IMR-90 (cell line): ENCODE data around the gene PTPRG. TPM values are rescaled to one million over a fixed set of nuclear protein-coding genes. Genes with fewer than 3 reads are reported as not detected.

Source experiments
- ATAC-seq: fragments of 200-7000 bp; cut with Tn5 transposase; 2 replicates; pipeline ENCODE4 v1.9.1; 2020; ENCODE audit warnings: low read depth, mild to moderate bottlenecking, moderate library complexity
- BruUV-seq: library from RNA; stranded (reverse); fragments of 400-500 nt; replicated peaks from 2 replicates; lab custom pipeline; 2021; lab: Mats Ljungman, UMichigan
- CTCF ChIA-PET: fragments of 300-600 bp; formaldehyde crosslinking; extraction: SDS; loops from one replicate; lab custom pipeline; 2021; ENCODE audit warnings: antibody characterized with exemption; lab: Yijun Ruan, JAX
- POLR2A ChIA-PET: fragments of 300-600 bp; sonication (Branson Sonifier 250); formaldehyde crosslinking; loops from one replicate; lab custom pipeline; 2022; ENCODE audit warnings: antibody characterized with exemption; ENCODE audit not compliant: unreplicated experiment; lab: Charles Lee
- DNase-seq: peaks from one replicate; pipeline ENCODE4 v3.0.0; 2013
- H2AFZ ChIP-seq: replicated peaks from 2 replicates; pipeline ENCODE3; 2013; ENCODE audit warnings: low read length, mild to moderate bottlenecking; ENCODE audit not compliant: poor library complexity
- H2AK5ac ChIP-seq: 2 replicates; pipeline ENCODE4 v1.6.1; 2013; ENCODE audit warnings: low read depth, low read length, inconsistent platforms
- H2AK9ac ChIP-seq: replicated peaks from 2 replicates; pipeline ENCODE3; 2013; ENCODE audit warnings: mild to moderate bottlenecking, low read depth, low read length, moderate library complexity; ENCODE audit not compliant: poor library complexity
- H2BK120ac ChIP-seq: 2 replicates; pipeline ENCODE4 v1.6.1; 2013; ENCODE audit warnings: low read depth, low read length, inconsistent platforms
- H2BK15ac ChIP-seq: 3 replicates; pipeline ENCODE4 v1.6.1; 2013; ENCODE audit warnings: low read depth, low read length, inconsistent platforms
- H2BK20ac ChIP-seq: 2 replicates; pipeline ENCODE4 v1.6.1; 2013; ENCODE audit warnings: low read depth, mild to moderate bottlenecking, inconsistent platforms, low read length, moderate library complexity
- H2BK5ac ChIP-seq: 2 replicates; pipeline ENCODE4 v1.6.1; 2013; ENCODE audit warnings: mild to moderate bottlenecking, low read depth, low read length, inconsistent platforms; ENCODE audit not compliant: poor library complexity, severe bottlenecking
- H3K14ac ChIP-seq: replicated peaks from 2 replicates; pipeline ENCODE4 v1.6.1; 2013; ENCODE audit warnings: low read depth, low read length, inconsistent platforms
- H3K18ac ChIP-seq: 2 replicates; pipeline ENCODE4 v1.6.1; 2013; ENCODE audit warnings: low read depth, low read length, control low read depth
- H3K23ac ChIP-seq: 2 replicates; pipeline ENCODE4 v1.6.1; 2013; ENCODE audit warnings: low read depth, low read length, inconsistent platforms
- H3K27ac ChIP-seq: 2 replicates; pipeline ENCODE4 v1.5.1; 2013; ENCODE audit warnings: mild to moderate bottlenecking, control low read depth, low read length; ENCODE audit not compliant: insufficient read depth
- H3K27me3 ChIP-seq: 2 replicates; pipeline ENCODE4 v1.6.1; 2013; ENCODE audit warnings: low read length; ENCODE audit not compliant: control insufficient read depth, insufficient read depth
- H3K36me3 ChIP-seq: 2 replicates; pipeline ENCODE4 v1.6.1; 2013; ENCODE audit warnings: low read length, mixed read lengths; ENCODE audit not compliant: control insufficient read depth, insufficient read depth
- H3K4ac ChIP-seq: 2 replicates; pipeline ENCODE4 v1.6.1; 2013; ENCODE audit warnings: low read depth, low read length, inconsistent platforms
- H3K4me1 ChIP-seq: 2 replicates; pipeline ENCODE4 v1.6.1; 2013; ENCODE audit warnings: low read length, mixed read lengths; ENCODE audit not compliant: control insufficient read depth, insufficient read depth
- H3K4me2 ChIP-seq: 2 replicates; pipeline ENCODE4 v1.6.1; 2013; ENCODE audit warnings: low read depth, mild to moderate bottlenecking, control low read depth, low read length, moderate library complexity
- H3K4me3 ChIP-seq: 2 replicates; pipeline ENCODE4 v1.5.1; 2013; ENCODE audit warnings: low read depth, mild to moderate bottlenecking, control low read depth, low read length, moderate library complexity; ENCODE audit not compliant: insufficient read depth
- H3K56ac ChIP-seq: 2 replicates; pipeline ENCODE4 v1.6.1; 2013; ENCODE audit warnings: low read length, inconsistent platforms; ENCODE audit not compliant: insufficient read depth; ENCODE audit errors: extremely low read depth
- H3K79me1 ChIP-seq, 2 experiments: 2 replicates each; pipeline ENCODE4 v1.6.1; 2013; ENCODE audit warnings: low read length in 2 of 2, inconsistent platforms in 1 of 2, low read depth in 1 of 2
- H3K9ac ChIP-seq: 2 replicates; pipeline ENCODE4 v1.6.1; 2013; ENCODE audit warnings: low read depth, low read length, control low read depth
- H3K9me1 ChIP-seq: 2 replicates; pipeline ENCODE4 v1.6.1; 2013; ENCODE audit warnings: low read length, inconsistent platforms; ENCODE audit not compliant: insufficient read depth
- H3K9me3 ChIP-seq: 2 replicates; pipeline ENCODE4 v1.6.1; 2013; ENCODE audit warnings: low read length; ENCODE audit not compliant: control insufficient read depth, insufficient read depth
- H4K20me1 ChIP-seq: 2 replicates; pipeline ENCODE4 v1.6.1; 2013; ENCODE audit warnings: low read length, inconsistent platforms; ENCODE audit not compliant: insufficient read depth
- H4K5ac ChIP-seq: 2 replicates; pipeline ENCODE4 v1.6.1; 2013; ENCODE audit warnings: mild to moderate bottlenecking, low read depth, low read length, control low read depth
- H4K8ac ChIP-seq, 2 experiments: 2 replicates each; pipeline ENCODE4 v1.6.1; 2013; ENCODE audit warnings: low read depth in 2 of 2, low read length in 2 of 2, control low read depth in 1 of 2, inconsistent platforms in 1 of 2
- H4K91ac ChIP-seq: 2 replicates; pipeline ENCODE4 v1.6.1; 2013; ENCODE audit warnings: low read depth, low read length, inconsistent platforms; ENCODE audit not compliant: insufficient read depth
- BHLHE40 ChIP-seq: fragments of 150-350 bp; IDR thresholded peaks from 2 replicates; pipeline ENCODE4 v1.6.1; 2016; ENCODE audit warnings: mild to moderate bottlenecking, low read depth, low read length
- CEBPB ChIP-seq: IDR thresholded peaks from 2 replicates; pipeline ENCODE4 v1.6.1; 2012; ENCODE audit warnings: low read depth, low read length, improper control_type of control experiment
- CTCF ChIP-seq: conservative IDR thresholded peaks from 2 replicates; pipeline ENCODE4 v1.5.1; 2012; ENCODE audit warnings: mild to moderate bottlenecking, low read depth, low read length, improper control_type of control experiment
- ELK1 ChIP-seq: fragments of 150-350 bp; IDR thresholded peaks from 2 replicates; pipeline ENCODE4 v1.6.1; 2016; ENCODE audit warnings: low read depth, mild to moderate bottlenecking, low read length, moderate library complexity, borderline replicate concordance
- FOS ChIP-seq: fragments of 150-350 bp; IDR thresholded peaks from 2 replicates; pipeline ENCODE4 v1.6.1; 2016; ENCODE audit warnings: low read depth, low read length
- MAFK ChIP-seq: IDR thresholded peaks from 2 replicates; pipeline ENCODE4 v1.6.1; 2012; ENCODE audit warnings: low read depth, low read length, improper control_type of control experiment
- MAZ ChIP-seq: IDR thresholded peaks from 2 replicates; pipeline ENCODE4 v1.6.1; 2012; ENCODE audit warnings: low read depth, mild to moderate bottlenecking, low read length, improper control_type of control experiment, moderate library complexity, borderline replicate concordance
- MXI1 ChIP-seq: IDR thresholded peaks from 2 replicates; pipeline ENCODE4 v1.6.1; 2012; ENCODE audit warnings: low read depth, mild to moderate bottlenecking, low read length, moderate library complexity, borderline replicate concordance
- NFE2L2 ChIP-seq: fragments of 150-350 bp; IDR thresholded peaks from 2 replicates; pipeline ENCODE4 v1.6.1; 2016; ENCODE audit warnings: low read depth, mild to moderate bottlenecking, low read length
- POLR2A ChIP-seq: IDR thresholded peaks from 2 replicates; pipeline ENCODE4 v1.6.1; 2012; ENCODE audit warnings: mild to moderate bottlenecking, low read depth, low read length
- RAD21 ChIP-seq: IDR thresholded peaks from 2 replicates; pipeline ENCODE4 v1.6.1; 2012; ENCODE audit warnings: low read length, improper control_type of control experiment
- RFX5 ChIP-seq: IDR thresholded peaks from 2 replicates; pipeline ENCODE4 v1.8.0; 2012; ENCODE audit warnings: low read depth, mild to moderate bottlenecking, low read length, moderate library complexity
- SMC3 ChIP-seq: fragments of 150-350 bp; IDR thresholded peaks from 2 replicates; pipeline ENCODE4 v1.6.1; 2016; ENCODE audit warnings: low read depth, mild to moderate bottlenecking, antibody characterized with exemption, low read length, moderate library complexity
- WGBS, 2 experiments: methylation state at CpG; one replicate each; pipeline versions ENCODE4 v1.1.5 to v1.1.7; 2013; ENCODE audit warnings: missing lambda C conversion rate in 2 of 2; ENCODE audit not compliant: insufficient read length in 1 of 2; ENCODE audit errors: extremely low coverage in 2 of 2; 5-methylcytosine and 5-hydroxymethylcytosine counted together
- dilution Hi-C: fragments of 300-500 bp; cut with HindIII; formaldehyde crosslinking; loops from one replicate; pipeline ENCODE4 v1.14.3; 2018; ENCODE audit warnings: low sequenced_read_pairs; ENCODE audit not compliant: unreplicated experiment
- in situ Hi-C: fragments of 300-500 bp; cut with MboI; formaldehyde crosslinking; loops from 3 replicates; pipeline ENCODE4 v1.14.3; 2019; ENCODE audit warnings: low sequenced_read_pairs, inconsistent platforms, mixed read lengths
- intact Hi-C: fragments of 100-400 bp; cut with micrococcal nuclease; formaldehyde crosslinking; loops from 2 replicates; pipeline ENCODE4 v1.10.0; 2022
- polyA plus RNA-seq, 3 experiments: library from polyadenylated mRNA; depleted of rRNA; stranded (reverse); fragments of >200 nt; gene quantifications; 2 replicates each; pipeline ENCODE4 v1.2.3, GENCODE V29; 2012; ENCODE audit warnings: low replicate concordance in 1 of 3
- total RNA-seq: library from RNA; depleted of rRNA; stranded (reverse); fragments of >200 nt; gene quantifications from 2 replicates; pipeline ENCODE4 v1.2.3, GENCODE V29; 2012
- TF ChIP-seq, protein P1 (sequence below): fragments of 150-350 bp; IDR thresholded peaks from 2 replicates; pipeline ENCODE4 v1.6.1; 2017; ENCODE audit warnings: mild to moderate bottlenecking, antibody characterized with exemption, low read length, low read depth

The PTPRG gene
- total and polyA plus RNA-seq, 2 of the 4 experiments (the other 2 are of a cell fraction): 7.7 to 31.0 TPM

GRCh38 chr3:61924090-61924735 is 362.8 kb downstream of the PTPRG start:
- H4K8ac ChIP-seq: no peak overlapping the region
- H3K9me1 ChIP-seq: peaks cover 16% of the 10 kb centered on the region
- H3K18ac ChIP-seq: no peak overlapping the region
- TF ChIP-seq RFX5 (no peak), MAZ (no peak), MAFK (no peak), NFE2L2 (no peak), SMC3 (no peak), CEBPB (no peak), MXI1 (no peak), RAD21 (no peak), FOS (no peak), POLR2A (no peak), CTCF (no peak), ELK1 (no peak), BHLHE40 (no peak)
- TF ChIP-seq, protein P1, sequence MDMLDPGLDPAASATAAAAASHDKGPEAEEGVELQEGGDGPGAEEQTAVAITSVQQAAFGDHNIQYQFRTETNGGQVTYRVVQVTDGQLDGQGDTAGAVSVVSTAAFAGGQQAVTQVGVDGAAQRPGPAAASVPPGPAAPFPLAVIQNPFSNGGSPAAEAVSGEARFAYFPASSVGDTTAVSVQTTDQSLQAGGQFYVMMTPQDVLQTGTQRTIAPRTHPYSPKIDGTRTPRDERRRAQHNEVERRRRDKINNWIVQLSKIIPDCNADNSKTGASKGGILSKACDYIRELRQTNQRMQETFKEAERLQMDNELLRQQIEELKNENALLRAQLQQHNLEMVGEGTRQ: no peak
- no peak overlapping the region for H3K4me2 ChIP-seq
- no peak overlapping the region for H3K4me3 ChIP-seq
- intact Hi-C loops (no loop called here), dilution Hi-C loops (no loop called here), in situ Hi-C loops (no loop called here)
- BruUV-seq: no TSS peak
- ChIA-PET CTCF (interaction anchor here (1.6 kb wide), 1 partner anchor 12 kb away, joined by 6 read pairs; no protein-coding TSS in a partner anchor), POLR2A (no interaction called here)
- H4K5ac ChIP-seq: no peak overlapping the region
- no peak overlapping the region for H3K14ac ChIP-seq
- peaks cover 11% of the 10 kb centered on the region; the same call in 1 of the 2 replicates for H4K20me1 ChIP-seq
- H2AK9ac ChIP-seq: no peak overlapping the region
- no peak overlapping the region for H2BK20ac ChIP-seq
- DNase-seq (no peak), ATAC-seq (no peak)
- H2BK120ac ChIP-seq: no peak overlapping the region
- H3K23ac ChIP-seq: no peak overlapping the region
- no peak overlapping the region for H3K9ac ChIP-seq
- no CpG with 5 or more reads among the region's 4 CpGs for WGBS, 2 experiments
- no peak overlapping the region for H2BK15ac ChIP-seq
- H2AK5ac ChIP-seq: no peak overlapping the region
- no peak overlapping the region for H4K91ac ChIP-seq
- no peaks in the 10 kb centered on the region for H3K9me3 ChIP-seq
- H3K27ac ChIP-seq: no peak overlapping the region
- peaks cover 8% of the 10 kb centered on the region for H3K4me1 ChIP-seq
- no peaks in the 10 kb centered on the region for H3K36me3 ChIP-seq
- H3K27me3 ChIP-seq: no peaks in the 10 kb centered on the region
- H3K4ac ChIP-seq: no peak overlapping the region
- no peak overlapping the region for H2BK5ac ChIP-seq
- H3K79me1 ChIP-seq: peaks cover 16 to 61% of the 10 kb centered on the region in 2 experiments
- H3K56ac ChIP-seq: no peak overlapping the region
- no peak overlapping the region for H2AFZ ChIP-seq
